HFFc6 (cell line): ENCODE results near the gene PKIB. TPM values are rescaled to one million over a fixed set of nuclear protein-coding genes. Genes with fewer than 3 reads are reported as not detected.

ENCODE experiments used
- DNase-seq: peaks from one replicate; pipeline ENCODE4 v3.0.0-alpha.2; 2018
- H3K27ac Mint-ChIP-seq: 2 replicates; pipeline ENCODE4 v1.8.0; 2020; ENCODE audit warnings: mild to moderate bottlenecking, mixed read lengths
- H3K27me3 Mint-ChIP-seq: 2 replicates; pipeline ENCODE4 v1.8.0; 2021; ENCODE audit warnings: mild to moderate bottlenecking, moderate library complexity, mixed read lengths; ENCODE audit not compliant: insufficient read depth
- H3K36me3 Mint-ChIP-seq: 2 replicates; pipeline ENCODE4 v1.8.0; 2021; ENCODE audit warnings: low read depth, mixed read lengths
- H3K4me1 Mint-ChIP-seq: 2 replicates; pipeline ENCODE4 v1.8.0; 2020; ENCODE audit warnings: low read depth, mixed read lengths
- H3K4me3 Mint-ChIP-seq: 2 replicates; pipeline ENCODE4 v1.8.0; 2020; ENCODE audit warnings: mild to moderate bottlenecking, moderate library complexity, mixed read lengths
- H3K9me3 Mint-ChIP-seq: 2 replicates; pipeline ENCODE4 v1.8.0; 2020; ENCODE audit warnings: mild to moderate bottlenecking, mixed read lengths
- total RNA-seq, 6 experiments: library from RNA; stranded (reverse); fragmentation: NEBNext Ultra II Directional; extraction: Animal tissue kit (Norgen Biotek cat#: 25700); gene quantifications; 2 replicates in 1 of 6; 3 replicates in 5 of 6; pipeline ENCODE4 v1.2.3, GENCODE V29; 2021
- TF ChIP-seq, protein P1 (sequence below): fragments of 200-600 bp; sonication (generic); IDR thresholded peaks from 2 replicates; pipeline ENCODE4 v1.5.0; 2021; ENCODE audit warnings: antibody characterized with exemption, mild to moderate bottlenecking

PKIB gene
- total RNA-seq, 6 experiments from 2014 or later: 0.22 TPM; not detected in 5

DNA sequence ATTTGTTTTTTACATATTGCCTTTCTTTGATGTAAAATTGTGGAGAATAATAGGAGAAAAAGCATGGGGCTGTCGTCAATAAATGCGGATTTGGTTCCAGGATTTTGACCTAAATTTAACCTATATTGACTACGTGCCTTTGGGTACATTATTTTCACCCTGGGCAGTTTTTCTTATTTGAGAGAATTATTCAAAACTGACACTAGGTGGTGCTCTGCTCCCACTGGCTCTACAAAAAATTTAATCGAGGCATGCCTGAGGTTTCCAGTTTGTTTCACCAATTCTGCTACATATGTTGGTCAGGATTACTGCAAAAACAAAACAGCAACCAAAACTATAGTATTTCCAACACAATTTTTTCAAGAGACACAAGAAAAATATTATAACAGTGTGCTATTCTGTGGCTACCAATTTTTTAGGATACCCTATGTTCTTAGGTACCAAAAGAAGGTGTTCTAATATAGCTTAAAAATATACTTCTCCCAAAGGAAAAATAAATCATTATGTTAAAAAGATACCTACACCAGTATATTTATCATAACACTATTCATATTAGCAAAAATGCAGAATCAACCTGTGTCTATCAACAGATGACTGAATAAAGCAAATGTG lies 120.7 kb downstream of the PKIB start:
- H3K9me3 Mint-ChIP-seq: no peaks in the 10 kb centered on the region
- H3K4me3 Mint-ChIP-seq: no peak overlapping the region
- H3K27ac Mint-ChIP-seq: no peak overlapping the region
- TF ChIP-seq, protein P1, sequence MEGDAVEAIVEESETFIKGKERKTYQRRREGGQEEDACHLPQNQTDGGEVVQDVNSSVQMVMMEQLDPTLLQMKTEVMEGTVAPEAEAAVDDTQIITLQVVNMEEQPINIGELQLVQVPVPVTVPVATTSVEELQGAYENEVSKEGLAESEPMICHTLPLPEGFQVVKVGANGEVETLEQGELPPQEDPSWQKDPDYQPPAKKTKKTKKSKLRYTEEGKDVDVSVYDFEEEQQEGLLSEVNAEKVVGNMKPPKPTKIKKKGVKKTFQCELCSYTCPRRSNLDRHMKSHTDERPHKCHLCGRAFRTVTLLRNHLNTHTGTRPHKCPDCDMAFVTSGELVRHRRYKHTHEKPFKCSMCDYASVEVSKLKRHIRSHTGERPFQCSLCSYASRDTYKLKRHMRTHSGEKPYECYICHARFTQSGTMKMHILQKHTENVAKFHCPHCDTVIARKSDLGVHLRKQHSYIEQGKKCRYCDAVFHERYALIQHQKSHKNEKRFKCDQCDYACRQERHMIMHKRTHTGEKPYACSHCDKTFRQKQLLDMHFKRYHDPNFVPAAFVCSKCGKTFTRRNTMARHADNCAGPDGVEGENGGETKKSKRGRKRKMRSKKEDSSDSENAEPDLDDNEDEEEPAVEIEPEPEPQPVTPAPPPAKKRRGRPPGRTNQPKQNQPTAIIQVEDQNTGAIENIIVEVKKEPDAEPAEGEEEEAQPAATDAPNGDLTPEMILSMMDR: peak; percentile 91
- H3K36me3 Mint-ChIP-seq: no peaks in the 10 kb centered on the region
- no peaks in the 10 kb centered on the region for H3K4me1 Mint-ChIP-seq
- peaks cover 14% of the 10 kb centered on the region for H3K27me3 Mint-ChIP-seq
- DNase-seq: peak; percentile 43

DNA sequence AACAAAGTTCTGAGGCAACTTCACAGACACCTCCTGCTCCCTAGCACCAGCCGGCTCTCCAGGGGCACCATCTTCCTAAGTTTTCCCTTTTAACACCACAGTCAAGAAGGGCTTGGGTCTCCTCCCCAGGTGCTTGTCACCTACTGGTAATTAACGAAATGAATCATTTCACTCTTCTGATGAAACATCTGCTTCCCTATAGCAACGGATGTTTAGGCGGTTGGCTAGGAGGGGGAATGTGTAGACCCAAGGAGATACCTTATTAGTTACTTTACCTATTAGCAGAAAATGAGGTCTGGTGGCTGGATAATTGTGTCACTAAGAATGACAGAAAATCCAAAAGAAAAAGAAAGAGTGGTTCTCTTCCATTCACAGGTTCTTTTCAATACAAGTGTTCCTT lies 123.1 kb downstream of the PKIB start:
- Mint-ChIP-seq H3K36me3 (no peaks in the 10 kb centered on the region), H3K4me1 (no peaks in the 10 kb centered on the region), H3K27ac (no peak overlapping the region), H3K27me3 (peaks cover 11% of the 10 kb centered on the region), H3K4me3 (no peak overlapping the region), H3K9me3 (no peaks in the 10 kb centered on the region)
- TF ChIP-seq, protein P1: no peak
- DNase-seq: no peak

DNA sequence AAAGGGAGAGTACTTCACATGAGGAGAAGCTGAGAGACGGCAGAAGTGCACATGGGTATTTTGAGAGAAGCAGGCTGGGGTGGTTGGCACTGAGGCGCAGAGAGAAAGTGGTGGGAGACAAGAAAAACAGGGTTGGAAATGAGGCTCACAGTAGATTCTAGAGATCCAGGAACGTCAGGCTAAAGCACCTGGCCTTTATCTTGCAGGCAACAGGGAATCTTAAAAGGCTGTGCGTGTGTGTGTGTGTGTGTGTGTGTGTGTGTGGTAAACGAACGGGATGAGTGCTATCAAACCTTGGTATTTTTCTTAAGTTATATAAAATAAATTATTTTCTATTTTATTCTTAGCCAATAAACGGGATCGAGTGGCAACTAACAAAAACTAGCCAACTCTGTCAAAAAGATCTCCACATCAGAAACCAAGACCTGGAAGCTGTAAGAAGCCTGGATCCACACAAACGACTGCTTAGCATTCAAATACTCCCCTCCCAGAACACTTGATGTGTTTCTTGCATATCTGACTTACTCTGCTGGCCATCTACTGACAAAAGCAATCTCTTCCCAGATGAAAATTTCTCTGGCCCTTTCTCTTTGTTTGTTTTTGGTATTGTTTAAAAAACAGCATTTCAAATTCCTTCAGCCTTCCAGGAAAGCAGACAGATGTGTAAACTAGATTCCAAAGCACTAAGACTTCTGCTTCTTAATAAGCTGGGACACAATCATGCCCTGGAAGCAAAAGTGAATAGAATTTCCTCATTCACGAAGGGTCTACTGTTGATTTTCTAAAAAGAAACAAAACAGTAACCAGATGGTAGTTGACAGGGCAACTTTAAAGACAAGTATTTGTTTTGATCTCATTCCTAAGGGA lies 124.6 kb downstream of the PKIB start:
- Mint-ChIP-seq H3K27ac (no peak overlapping the region), H3K4me3 (no peak overlapping the region)
- DNase-seq: no peak

DNA sequence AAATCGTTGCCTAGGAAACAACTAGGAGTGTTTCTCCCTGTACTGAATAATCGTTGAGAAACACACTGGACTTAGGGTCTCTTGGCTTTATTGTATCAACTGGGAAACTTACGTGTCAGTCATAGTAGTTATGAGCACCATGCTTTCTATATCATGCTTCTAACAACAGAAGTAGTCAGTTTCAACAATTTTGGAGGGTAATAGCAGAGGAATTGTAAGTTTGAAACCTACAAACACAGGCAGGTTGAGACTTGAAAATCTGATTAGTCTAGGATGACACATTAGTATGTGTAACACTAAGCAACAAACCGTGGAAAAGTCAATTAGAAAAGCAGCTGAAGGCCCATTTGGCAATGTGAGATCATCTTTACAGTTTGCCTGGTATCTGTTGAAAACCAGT lies 125.4 kb downstream of the PKIB start:
- Mint-ChIP-seq H3K4me1 (no peaks in the 10 kb centered on the region), H3K36me3 (no peaks in the 10 kb centered on the region), H3K27me3 (peaks cover 7% of the 10 kb centered on the region), H3K27ac (no peak overlapping the region), H3K4me3 (no peak overlapping the region), H3K9me3 (no peaks in the 10 kb centered on the region)
- DNase-seq: no peak
- TF ChIP-seq, protein P1: no peak

More for the DNA sequence above, 124.6 kb downstream of the PKIB start:
- Mint-ChIP-seq H3K27me3 (peaks cover 7% of the 10 kb centered on the region), H3K36me3 (no peaks in the 10 kb centered on the region), H3K9me3 (no peaks in the 10 kb centered on the region), H3K4me1 (no peaks in the 10 kb centered on the region)
- TF ChIP-seq, protein P1: no peak

DNA sequence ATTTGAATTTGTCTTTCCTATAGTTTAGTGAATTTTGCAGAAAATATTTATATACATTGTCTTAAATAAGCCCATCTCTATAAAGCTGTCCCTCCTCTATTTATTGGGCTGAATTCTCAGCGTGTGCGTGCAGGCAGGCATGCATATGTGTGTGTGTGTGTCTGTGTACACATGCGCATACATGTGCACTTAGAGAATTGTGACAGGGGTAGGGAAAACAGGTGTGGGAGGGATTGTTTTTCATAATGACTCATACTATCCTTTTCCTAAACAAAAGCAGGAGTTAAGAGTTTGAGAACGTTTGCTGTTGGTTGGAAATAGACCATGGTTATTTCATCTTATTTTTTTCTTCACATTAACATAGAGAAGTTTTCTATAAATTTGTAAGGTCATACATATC lies 126.0 kb downstream of the PKIB start:
- Mint-ChIP-seq H3K27ac (no peak overlapping the region), H3K9me3 (no peaks in the 10 kb centered on the region), H3K4me1 (no peaks in the 10 kb centered on the region), H3K27me3 (peaks cover 7% of the 10 kb centered on the region), H3K4me3 (no peak overlapping the region), H3K36me3 (no peaks in the 10 kb centered on the region)
- TF ChIP-seq, protein P1: no peak
- no peak for DNase-seq
